AG08396 (cell line): ENCODE data around the gene PXK.

Source experiments
- DNase-seq: peaks from one replicate; pipeline ENCODE4 v3.0.0; 2012; ENCODE audit warnings: low spot score, mixed read lengths

The PXK gene

GRCh38 chr3:58347984-58348383, 15.3 kb downstream of the PXK start:
- DNase-seq: no peak

GRCh38 chr3:58349792-58350626, 17.3 kb downstream of the PXK start:
- no peak for DNase-seq

DNA sequence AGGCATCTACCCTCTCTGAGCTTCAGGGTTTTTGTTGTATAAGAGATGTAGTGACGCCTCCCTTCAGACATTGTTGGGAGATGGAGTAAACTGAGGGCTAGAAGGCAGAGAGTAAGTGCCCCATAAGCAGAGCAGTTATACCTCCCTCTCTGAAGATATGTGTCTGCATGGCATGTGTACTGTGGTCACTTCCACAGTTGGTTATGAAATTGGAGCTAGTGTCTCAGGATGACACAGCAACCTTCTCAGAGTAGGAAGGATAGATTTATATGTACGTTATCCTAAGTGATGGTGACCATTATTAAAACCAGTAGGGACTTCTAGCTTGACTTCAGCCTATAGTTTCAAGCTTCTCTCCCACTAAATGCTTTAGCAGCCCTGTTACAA, 17.9 kb downstream of the PXK start:
- DNase-seq: peak; percentile 12

- DNase-seq: no peak
These were observed 19.2 kb downstream of the PXK start for GRCh38 chr3:58351920-58352319.

DNA sequence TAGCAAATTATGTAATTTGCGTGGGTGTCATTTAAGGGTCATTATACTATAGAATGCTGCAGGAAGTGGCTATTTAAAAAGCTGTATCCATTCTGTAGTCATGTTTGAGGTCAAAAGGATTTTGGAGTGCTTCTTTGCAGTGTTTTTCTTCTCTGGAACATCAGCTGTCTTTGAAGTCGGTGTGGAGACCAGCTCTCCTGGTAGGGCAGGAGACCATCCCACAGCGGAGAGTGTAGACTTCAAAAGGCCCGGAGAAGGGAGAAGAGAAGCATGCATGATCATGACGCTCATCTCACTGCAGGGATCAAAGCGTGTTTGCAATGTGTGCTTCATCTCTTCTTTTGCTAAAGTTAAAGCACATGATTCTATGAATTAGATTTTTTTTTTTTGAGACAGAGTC, 19.9 kb downstream of the PXK start:
- DNase-seq: no peak

DNA sequence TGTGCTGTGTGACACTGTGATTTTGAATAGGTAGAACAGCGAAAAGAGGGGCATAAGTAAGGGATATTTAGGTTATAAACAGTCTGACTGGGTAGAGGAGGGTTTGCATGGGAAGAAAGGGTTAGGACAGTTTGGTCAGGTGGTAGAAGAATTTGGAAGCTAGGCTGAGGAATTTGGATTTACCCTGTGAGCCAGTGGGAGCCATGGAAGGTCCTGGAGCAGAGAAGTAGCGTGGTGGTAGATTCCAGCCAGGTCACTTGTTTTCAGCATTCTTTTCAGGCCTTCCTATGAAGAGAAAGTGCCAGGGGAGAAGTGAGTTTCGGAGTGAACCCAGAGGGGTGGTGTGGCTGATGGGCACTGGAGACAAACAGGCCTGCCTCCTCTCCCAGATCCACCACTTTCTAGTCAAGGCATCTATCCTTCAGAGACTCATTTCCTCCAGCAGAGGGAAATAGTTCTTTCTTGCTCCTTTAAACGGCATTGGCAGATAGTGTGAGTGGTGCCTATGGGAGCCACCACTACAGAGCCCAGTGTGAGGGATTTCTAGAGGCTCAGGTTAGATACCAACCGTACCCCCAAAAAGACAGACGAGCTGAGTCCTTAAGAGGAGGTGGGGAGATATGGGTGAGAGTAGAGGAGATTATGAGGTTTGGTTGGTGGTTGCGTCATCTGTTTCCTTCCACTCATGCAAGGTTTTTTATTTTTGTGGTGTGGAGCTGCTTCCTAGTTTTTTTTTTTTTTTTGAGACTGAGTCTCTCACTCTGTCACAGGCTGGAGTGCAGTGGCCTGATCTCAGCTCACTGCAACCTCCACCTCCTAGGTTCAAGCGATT, 21.2 kb downstream of the PXK start:
- DNase-seq: peak; percentile 17

GRCh38 chr3:58355179-58355578, 22.5 kb downstream of the PXK start:
- no peak for DNase-seq

DNA sequence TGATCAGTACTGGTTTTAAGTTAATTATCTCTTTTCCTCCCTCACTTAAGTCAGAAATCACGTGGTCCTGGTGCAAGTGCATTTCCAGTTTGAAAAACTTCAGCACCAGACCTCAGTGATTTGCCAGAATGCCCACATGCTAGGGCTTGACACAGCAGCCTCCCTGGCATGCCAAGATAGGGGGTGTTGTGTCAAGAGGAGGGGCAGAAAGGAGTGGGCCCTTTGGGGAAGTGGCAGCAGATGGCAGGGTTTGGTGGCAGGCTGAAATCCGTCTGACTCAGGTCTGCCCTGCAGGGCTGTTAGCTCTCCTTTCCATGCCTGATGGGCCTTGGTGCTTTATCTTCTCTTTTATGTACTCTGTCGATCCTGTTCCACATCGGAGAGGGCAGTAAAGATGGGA, 23.4 kb downstream of the PXK start:
- no peak for DNase-seq

DNA sequence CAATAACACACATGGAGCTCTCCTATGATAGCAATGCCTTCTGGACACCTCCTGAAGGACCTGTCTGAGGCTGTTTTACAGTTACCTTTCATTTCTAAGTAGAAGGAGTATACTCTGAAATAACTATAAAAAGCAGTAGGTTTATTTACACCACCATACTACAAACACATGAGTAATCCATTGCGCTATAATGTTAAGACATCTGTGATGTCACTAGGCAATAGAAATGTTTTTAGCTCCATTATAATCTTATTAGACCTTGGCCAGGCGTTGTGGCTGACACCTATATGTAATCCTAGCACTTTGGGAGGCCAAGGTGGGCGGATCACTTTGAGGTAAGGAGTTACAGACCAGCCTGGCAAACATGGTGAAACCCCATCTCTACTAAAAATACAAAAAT, 24.7 kb downstream of the PXK start:
- no peak for DNase-seq

DNA sequence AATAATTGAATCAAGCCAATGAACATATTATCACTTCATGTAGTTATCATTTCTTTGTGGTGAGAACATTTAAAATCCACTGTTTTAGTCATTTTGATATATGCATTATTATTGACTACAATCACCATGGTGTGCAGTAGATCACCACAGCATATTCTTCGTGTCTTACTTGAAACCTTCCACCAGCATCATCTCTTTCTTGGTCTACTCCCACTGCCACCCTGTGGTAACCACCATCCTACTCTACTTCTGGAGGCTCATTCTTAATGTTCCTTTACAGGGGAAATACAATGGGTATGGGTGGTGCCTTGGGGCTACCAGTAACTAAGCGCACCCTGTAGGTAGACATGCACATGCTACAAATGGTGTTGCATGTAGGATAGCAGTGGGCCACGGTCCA, 25.4 kb downstream of the PXK start:
- DNase-seq: no peak

DNA sequence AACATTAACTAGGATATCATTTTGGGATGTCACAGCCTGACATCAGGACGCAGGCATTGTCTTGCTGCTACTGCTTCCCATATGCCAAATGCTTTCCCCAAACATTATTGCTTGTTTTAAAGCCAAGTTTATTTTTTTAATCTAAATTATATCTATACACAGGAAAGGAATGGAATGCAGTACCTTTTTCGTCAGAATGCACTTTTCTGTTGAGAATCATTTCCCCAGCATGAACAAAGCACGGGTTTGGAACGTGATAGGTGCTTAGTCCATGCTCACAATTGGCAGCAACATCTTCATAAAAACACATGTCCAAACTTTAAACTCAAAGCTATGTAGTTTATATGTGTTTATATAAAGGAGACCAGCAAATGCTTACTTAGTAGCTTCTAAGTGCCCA, 26.1 kb downstream of the PXK start:
- DNase-seq: no peak

GRCh38 chr3:58359621-58360020, 26.9 kb downstream of the PXK start:
- no peak for DNase-seq

- DNase-seq: no peak
These were observed 29.2 kb downstream of the PXK start for GRCh38 chr3:58361866-58362265.

GRCh38 chr3:58366699-58367098, 34.0 kb downstream of the PXK start:
- DNase-seq: no peak

- DNase-seq: no peak
These were observed 36.3 kb downstream of the PXK start for GRCh38 chr3:58369038-58369437.

DNA sequence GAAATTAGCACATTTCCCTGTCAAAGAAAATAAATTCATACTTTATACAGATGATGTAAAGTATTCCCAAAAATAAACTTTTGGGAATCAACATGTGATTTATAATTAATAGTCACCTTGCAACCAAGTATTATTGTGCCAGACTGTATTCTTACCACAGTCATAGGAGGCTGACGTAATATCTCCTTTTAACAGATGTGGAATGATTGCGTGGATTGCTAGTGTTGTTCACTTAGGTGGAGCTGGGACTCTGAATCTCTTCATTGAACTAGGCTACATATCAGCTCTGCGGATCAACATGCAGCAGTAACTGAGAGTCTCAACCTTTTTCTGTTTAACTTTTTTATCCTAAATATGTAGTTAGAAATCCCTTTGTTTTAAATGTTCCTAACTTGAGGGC, 37.2 kb downstream of the PXK start:
- DNase-seq: no peak

- no peak for DNase-seq
These were observed 37.7 kb downstream of the PXK start for GRCh38 chr3:58370407-58370806.

DNA sequence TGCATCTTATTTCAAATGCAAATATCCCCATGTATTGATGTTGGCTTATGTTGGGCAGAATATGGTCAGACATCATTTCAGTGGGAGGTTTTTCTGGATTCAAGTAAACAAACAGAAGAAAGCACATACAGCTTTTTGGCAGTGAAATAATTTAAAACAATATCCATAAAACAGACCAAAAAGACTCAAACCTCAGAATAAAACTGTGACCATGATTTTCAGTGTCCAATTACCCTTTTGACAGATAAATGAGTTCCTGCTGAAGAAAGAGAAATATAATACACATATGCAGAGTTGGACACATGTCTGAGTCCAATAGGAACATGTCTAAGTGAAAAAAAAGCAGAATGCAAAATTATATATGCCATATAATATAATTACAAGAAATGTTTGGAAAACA, 39.1 kb downstream of the PXK start:
- no peak for DNase-seq

- no peak for DNase-seq
These were observed 42.6 kb downstream of the PXK start for GRCh38 chr3:58375254-58375653.

DNA sequence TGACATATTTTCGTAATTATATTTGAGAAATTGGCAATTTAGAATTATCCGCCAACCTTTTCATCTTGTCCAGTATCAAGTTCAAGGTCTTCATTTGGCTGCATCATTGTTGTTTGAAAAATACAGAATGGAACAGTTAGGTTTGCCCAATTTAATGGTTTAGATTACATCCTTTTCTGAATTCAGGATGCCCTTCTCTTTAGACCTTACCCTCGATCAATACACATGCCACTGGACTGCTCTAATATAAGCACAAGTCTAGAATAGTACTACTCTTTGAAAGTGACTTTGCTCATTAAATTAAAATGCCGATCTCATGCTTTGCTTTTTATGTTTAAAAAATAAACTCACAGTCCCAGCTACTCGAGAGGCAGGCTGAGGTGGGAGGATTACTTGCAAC, 44.5 kb downstream of the PXK start:
- DNase-seq: no peak

DNA sequence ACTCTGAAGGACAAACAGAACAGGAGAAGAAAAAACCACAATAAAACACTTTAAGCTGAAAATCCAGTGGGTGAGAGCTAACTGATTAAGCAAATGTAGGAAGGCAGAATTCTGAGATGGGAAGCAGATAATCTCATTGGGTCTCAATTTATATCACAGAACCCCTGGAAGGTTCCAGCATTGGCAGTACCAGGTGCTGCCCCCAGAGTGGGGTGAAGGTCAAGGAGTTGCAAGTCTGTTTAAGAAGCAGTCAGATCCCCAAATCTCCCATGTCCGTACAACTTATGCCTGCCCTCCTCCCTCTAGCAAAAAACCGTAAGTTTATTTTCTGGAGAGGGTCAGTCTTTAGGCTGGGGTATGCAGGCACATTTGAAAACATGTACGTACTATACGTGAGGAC, 45.1 kb downstream of the PXK start:
- DNase-seq: no peak

DNA sequence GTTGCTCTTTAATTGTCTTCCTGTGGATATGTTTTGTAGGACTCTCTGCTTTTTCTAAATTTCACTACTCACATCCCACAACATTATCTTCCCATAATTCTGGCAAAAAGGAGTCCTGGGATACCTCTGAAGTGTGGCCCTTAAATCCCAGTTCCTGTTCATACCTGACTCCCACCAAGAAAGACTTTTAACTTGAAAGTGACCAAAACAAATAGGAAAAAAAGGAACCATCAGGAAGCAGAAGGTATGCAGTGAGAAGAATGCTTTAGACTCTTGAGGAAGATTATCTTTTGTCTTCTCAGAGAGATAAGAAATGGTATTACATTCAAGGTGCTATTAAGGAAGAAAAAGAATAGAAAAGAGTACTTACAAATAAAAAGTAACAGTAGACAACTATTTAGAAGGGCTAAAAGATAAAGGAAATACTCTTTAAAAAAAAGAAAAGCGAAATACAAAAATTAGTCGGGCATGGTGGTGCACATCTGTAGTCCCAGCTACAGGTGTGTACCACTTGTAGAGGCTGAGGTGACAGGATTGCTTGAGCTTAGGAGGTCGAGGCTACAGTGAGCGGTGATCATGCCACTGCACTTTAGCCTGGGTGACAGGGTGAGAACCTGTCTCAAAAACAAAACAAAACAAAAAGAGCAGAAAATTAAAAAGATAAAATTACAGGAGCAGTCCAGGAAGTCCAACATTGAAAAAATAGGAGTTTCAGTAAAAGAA, 46.8 kb downstream of the PXK start:
- DNase-seq: no peak

GRCh38 chr3:58383476-58383875, 50.8 kb downstream of the PXK start:
- peak; percentile 39 for DNase-seq
